GM23248 (cell line): Measurements from ENCODE around the gene DCTN4.

ENCODE experiments used
- EZH2 ChIP-seq: fragments of 200-600 bp; sonication (generic); IDR thresholded peaks from 2 replicates; pipeline ENCODE4 v1.6.1; 2018; ENCODE audit warnings: antibody characterized with exemption, mild to moderate bottlenecking; ENCODE audit not compliant: insufficient read depth, poor library complexity, severe bottlenecking
- EZH2phosphoT487 ChIP-seq: fragments of 200-600 bp; sonication (generic); IDR thresholded peaks from 2 replicates; pipeline ENCODE4 v1.6.1; 2018; ENCODE audit warnings: antibody characterized with exemption, moderate library complexity, mild to moderate bottlenecking, low read depth; ENCODE audit not compliant: insufficient read depth

DNA sequence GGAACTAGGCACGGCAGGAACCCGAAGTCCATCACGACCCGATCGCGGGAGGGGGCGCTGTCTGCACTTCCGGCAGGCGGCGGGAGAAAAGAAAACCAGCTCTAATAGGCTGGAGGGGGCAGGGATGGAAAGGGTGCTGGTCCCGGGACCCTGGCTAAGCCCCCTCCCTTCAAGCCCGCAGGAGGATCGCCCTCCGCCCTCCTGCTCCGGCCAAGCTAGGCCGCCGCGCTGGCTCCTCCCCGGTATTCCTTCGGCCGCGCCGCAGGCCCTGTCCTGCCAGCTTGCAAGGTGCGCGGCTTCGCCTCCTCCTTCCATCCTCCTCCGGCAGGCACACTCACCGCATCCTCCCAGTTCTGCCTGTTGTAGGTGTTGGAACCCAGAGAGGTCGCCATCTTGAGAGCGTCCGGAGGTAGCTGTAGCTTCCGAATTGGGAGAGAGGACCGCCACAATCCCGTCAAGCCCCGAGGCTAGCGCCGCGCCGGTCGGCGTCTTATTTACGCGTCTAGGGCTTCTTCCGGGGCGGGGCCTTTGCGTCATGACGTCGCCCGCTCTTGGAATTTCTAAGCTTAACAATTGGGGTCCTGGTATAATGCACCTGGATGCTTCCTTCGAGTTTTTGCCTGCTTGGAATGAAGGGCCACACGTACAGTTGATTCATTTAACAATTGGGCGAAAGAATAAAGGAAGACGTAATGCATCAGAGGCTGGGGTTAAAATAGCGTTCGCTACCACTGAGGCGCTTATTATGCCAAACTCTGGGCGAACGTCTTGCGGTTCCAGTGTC lies 58.0 kb downstream of the DCTN4 start, which contains the start of gene RBM22:
- no peak for TF ChIP-seq EZH2
- no peak for TF ChIP-seq EZH2phosphoT487
